GM12872 (cell line): ENCODE measurements around the gene FAM98C.

Source experiments
- CTCF ChIP-seq: IDR thresholded peaks from 3 replicates; pipeline ENCODE4 v1.5.1; 2011; ENCODE audit warnings: low read depth, mild to moderate bottlenecking, low read length, moderate library complexity; ENCODE audit not compliant: insufficient read depth

FAM98C gene

DNA sequence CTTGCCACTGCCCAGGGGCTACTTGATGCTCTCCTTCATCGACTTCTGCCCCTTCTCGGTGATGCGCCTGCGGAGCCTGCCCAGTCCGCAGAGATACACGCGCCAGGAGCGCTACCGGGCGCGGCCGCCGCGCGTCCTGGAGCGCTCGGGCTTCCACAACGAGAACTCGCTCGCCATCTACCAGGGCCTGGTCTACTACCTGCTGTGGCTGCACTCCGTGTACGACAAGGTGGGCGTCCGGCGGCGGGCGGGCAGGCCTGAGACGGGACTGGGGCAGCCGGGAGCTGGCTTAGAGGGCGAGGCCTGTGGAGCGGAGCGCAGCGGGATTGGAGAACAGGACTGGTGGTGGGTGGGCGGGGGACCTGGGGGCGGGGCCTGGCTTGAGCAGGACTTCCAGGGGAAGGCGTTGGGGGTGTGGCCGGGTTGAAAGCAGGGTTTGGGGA, 41.2 kb upstream of the FAM98C start:
- TF ChIP-seq CTCF: peak; percentile 19; the same call in 1 of the 3 replicates

- TF ChIP-seq CTCF: no peak
Observed at GRCh38 chr19:38362076-38362945, 40.6 kb upstream of the FAM98C start.

- no peak for TF ChIP-seq CTCF
Observed at GRCh38 chr19:38367041-38367440, 35.9 kb upstream of the FAM98C start.

- no peak for TF ChIP-seq CTCF
Observed at GRCh38 chr19:38369584-38369983, 33.3 kb upstream of the FAM98C start.

- TF ChIP-seq CTCF: no peak
Observed at GRCh38 chr19:38370299-38370698, 32.6 kb upstream of the FAM98C start.

DNA sequence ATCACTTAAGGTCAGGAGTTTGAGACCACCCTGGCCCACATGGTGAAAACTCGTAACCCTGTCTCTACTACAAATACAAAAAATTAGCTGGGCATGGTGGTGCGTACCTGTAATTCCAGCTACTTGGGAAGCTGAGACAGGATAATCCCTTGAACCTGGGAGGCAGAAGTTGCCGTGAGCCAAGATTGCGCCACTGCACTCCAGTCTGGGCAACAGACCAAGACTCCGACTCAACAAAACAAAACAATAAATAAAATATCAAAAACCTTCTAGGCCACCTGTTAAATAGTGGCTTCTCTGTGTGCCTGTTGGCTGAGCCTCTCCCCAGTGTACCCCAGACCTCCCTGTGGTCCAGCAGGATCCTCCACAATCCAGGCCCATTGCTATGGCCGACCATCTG, 31.8 kb upstream of the FAM98C start:
- no peak for TF ChIP-seq CTCF

- TF ChIP-seq CTCF: no peak
Observed at GRCh38 chr19:38373907-38374331, 29.0 kb upstream of the FAM98C start.
